Astrocyte of the cerebellum (primary cell): Measurements from ENCODE around the gene MLST8.
"Not testable (repeated sequence)": the region's sequence is repeated elsewhere in the genome, so short reads cannot be mapped to it uniquely, and the experiment has no call there.

Source experiments
- DNase-seq: peaks from one replicate; pipeline ENCODE4 v3.0.0-alpha.2; 2011; ENCODE audit warnings: low read depth
- H3K4me3 ChIP-seq: 2 replicates; pipeline ENCODE4 v1.5.1; 2011; ENCODE audit warnings: mild to moderate bottlenecking, low read depth, low read length, moderate library complexity
- CTCF ChIP-seq: IDR thresholded peaks from 2 replicates; pipeline ENCODE4 v1.5.1; 2012; ENCODE audit warnings: low read length, low read depth, moderate library complexity, mild to moderate bottlenecking; ENCODE audit errors: missing control alignments
- in situ Hi-C: cut with HindIII; loops from 2 replicates; pipeline ENCODE4 v1.10.0; 2017; ENCODE audit warnings: low sequenced_read_pairs

MLST8 gene

GRCh38 chr16:2237102-2237482 lies 31.8 kb downstream of the MLST8 start:
- no peak for TF ChIP-seq CTCF
- DNase-seq: no peak
- in situ Hi-C loops: no loop called here
- H3K4me3 ChIP-seq: peak overlapping the region; percentile 28

- H3K4me3 ChIP-seq: no peak overlapping the region
- DNase-seq: no peak
- in situ Hi-C loops: no loop called here
- TF ChIP-seq CTCF: no peak
Measured at GRCh38 chr16:2237493-2238149, 32.4 kb downstream of the MLST8 start.

GRCh38 chr16:2238150-2238837 lies 33.0 kb downstream of the MLST8 start:
- no peak for DNase-seq
- in situ Hi-C loops: no loop called here
- H3K4me3 ChIP-seq: no peak overlapping the region
- TF ChIP-seq CTCF: no peak

GRCh38 chr16:2238838-2239675 lies 33.8 kb downstream of the MLST8 start:
- DNase-seq: no peak
- in situ Hi-C loops: no loop called here

GRCh38 chr16:2240331-2240730 lies 35.1 kb downstream of the MLST8 start:
- H3K4me3 ChIP-seq, in situ Hi-C loops, DNase-seq: not testable (repeated sequence)

More at GRCh38 chr16:2238838-2239675, 33.8 kb downstream of the MLST8 start:
- no peak for TF ChIP-seq CTCF
- no peak overlapping the region for H3K4me3 ChIP-seq

GRCh38 chr16:2242598-2242997 lies 37.3 kb downstream of the MLST8 start:
- in situ Hi-C loops: no loop called here
- no peak overlapping the region for H3K4me3 ChIP-seq
- no peak for TF ChIP-seq CTCF
- no peak for DNase-seq
